HG03442 (cell line): ENCODE measurements around the gene MYO5B.

Experiments used
- ATAC-seq: cut with Tn5 transposase; IDR thresholded peaks from one replicate; pipeline ENCODE4 v1.9.1; 2021; ENCODE audit warnings: mild to moderate bottlenecking, moderate library complexity; ENCODE audit not compliant: unreplicated experiment

The MYO5B gene

DNA sequence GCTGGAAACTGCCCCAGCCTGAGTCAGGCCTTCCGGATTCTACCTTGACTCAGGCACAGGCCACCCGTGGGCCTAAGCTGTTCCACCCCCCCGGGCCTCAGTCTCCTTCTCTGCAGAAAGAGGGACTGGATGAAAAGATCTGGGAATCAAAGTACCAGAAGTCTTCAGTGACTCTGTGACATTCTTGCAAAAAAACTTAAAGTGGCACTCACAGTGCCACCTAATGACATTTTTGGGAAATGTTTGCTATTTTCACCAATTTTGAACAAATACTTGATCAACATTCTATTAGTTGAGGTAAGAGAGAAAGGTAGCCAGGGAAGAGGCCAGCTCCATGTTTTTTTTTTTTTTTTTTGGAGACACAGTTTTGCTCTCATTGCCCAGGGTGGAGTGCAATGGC is 333.3 kb downstream of the MYO5B start:
- no peak for ATAC-seq

GRCh38 chr18:49859725-49860124 is 335.2 kb downstream of the MYO5B start:
- no peak for ATAC-seq

- no peak for ATAC-seq
Observed at GRCh38 chr18:49859021-49859359, 336.0 kb downstream of the MYO5B start.

DNA sequence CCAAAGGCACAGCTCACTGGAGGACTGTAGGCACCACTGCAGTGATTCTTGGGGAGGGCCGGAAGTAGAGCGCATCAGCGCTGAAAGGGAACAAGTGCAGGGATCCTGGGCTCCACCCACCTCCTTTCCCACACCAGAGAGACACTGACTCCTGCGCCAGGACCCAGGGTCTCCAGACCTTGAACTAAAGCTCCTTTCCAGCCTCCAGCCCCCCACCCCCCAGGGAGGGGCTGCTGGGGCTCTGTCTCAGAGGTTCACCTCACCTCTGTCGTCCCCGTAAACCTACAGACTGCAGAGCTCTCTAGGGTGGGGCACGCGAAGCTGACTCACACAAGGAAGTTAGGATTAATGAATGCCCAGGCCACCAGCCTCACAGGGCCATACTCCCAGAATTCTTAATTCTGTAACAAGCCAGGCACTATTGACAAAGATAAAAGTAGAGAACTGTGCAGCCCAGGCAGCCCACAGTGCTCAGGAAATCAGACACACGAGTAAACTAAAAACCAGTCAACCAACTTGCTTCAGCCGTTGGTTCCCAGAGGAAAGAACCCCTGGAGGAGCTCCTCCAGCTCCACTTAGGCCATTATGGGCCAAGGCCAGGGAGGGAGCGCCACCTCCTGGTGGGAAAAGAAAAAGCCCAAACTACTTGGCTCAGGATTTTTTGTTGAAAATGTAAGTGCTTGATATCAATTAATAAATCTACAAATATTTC is 336.5 kb downstream of the MYO5B start:
- no peak for ATAC-seq

DNA sequence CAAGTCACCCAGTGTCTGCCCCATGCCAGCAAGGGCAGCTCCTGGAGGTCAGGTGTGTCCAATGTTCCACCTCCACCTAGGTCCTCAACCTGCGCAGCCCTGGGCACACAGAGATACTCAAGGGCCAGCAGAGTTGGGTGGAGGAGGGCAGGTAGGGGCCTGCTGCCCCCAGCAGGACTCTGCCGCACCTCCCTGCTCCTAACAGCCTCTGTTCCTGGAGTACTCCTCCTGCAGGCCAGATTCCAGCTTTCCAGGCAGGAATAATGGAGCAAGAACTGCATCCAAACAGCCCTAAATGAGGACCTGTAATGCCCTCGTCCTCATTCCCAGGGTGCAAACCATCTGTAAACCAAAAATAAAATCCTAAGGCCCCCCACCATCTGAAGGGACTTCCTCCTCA is 337.2 kb downstream of the MYO5B start:
- ATAC-seq, result no peak

- ATAC-seq, result no peak
Observed at GRCh38 chr18:49856496-49856895, 338.5 kb downstream of the MYO5B start.

DNA sequence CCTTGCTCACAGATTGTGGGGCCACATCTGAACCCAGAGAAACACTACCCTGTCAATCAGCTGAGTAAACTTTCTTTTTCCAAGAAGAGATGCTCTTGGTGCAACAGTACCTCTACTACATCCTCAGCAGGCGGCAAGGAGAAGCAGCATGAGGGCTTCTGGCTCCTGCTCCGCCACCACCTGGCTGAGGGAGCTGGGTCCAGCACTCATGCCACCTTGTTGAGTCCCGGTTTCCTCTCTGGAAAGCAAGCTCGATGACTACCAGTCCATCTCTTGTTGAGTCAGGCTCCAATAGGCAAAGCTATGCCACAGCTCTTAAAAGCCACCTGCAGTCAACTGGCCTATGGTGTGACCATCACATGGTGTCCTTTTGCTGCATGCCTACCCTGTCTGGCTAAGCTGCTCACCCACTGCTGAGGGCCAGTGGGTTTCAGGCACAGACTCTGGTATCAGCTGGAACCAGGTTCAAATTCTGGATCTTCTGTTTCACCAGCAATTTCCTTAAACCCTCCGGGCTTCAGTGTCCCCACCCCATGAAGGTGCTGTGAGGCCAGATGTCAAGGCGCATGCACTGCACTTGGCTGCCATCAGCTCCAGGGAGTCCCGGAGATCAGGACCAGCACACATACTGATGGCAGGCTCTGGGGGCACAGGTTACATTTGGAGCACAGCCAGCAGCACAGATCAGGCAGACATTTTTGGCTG is 339.1 kb downstream of the MYO5B start:
- ATAC-seq, result no peak

DNA sequence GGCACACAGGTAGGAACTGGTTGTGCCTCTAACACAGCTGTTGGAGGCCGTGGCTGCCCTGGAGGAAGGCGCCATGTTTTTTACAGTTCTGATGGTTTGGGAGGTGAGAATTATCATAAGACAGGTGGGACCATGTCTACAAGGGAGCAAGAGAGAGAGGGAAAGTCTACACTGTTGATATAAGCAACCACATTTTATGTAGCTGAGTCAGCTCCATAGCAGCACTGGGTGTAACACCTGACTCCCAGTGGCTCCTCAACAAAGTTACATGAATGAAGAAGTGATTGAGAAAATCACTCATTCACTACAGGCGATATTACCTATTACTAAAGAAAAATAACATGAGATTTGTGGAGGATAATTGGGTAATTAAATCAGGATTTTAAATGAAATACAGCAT is 340.3 kb downstream of the MYO5B start:
- ATAC-seq, result no peak

- no peak for ATAC-seq
Observed at GRCh38 chr18:49853436-49853835, 341.5 kb downstream of the MYO5B start.

- ATAC-seq, result no peak
Observed at GRCh38 chr18:49853011-49853410, 341.9 kb downstream of the MYO5B start.

DNA sequence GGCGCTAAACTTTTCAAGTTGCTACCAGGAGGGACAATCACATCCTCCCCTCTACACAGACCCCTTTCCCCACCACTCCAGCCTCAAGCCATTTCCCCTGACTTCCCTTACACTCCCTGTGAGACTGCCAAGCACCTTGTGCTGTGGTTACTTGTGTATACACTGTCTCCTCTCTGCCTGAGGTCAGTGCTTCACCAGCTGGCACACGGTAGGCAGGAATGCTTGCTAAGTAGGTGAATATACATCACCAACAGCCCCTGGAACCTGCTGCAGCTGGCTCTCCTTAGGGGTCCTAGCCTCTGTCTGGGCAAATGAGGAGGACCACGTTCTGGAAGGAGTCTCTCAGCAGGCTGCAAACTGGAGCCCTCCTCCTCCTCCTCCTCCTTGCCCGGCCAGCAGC is 343.3 kb downstream of the MYO5B start:
- ATAC-seq, result no peak

DNA sequence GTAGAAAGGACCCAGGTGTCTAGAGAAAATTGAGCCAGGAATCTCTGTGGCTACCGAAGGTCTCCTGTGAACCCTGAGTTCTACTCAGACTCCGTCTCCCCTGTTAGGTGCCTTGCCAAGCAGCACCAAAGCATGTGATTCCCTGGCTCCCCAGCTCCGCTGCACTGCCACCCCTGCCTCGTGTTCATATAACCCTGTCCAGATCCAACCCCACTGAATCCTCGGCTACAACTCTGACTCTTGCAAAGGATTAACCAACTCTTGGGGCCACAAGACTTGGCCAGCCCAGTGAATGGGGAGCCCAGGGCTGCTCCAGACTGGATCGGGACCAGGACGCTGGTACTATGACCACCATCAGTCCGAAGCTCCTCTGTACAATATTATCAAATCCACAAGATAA is 344.3 kb downstream of the MYO5B start:
- ATAC-seq, result no peak

DNA sequence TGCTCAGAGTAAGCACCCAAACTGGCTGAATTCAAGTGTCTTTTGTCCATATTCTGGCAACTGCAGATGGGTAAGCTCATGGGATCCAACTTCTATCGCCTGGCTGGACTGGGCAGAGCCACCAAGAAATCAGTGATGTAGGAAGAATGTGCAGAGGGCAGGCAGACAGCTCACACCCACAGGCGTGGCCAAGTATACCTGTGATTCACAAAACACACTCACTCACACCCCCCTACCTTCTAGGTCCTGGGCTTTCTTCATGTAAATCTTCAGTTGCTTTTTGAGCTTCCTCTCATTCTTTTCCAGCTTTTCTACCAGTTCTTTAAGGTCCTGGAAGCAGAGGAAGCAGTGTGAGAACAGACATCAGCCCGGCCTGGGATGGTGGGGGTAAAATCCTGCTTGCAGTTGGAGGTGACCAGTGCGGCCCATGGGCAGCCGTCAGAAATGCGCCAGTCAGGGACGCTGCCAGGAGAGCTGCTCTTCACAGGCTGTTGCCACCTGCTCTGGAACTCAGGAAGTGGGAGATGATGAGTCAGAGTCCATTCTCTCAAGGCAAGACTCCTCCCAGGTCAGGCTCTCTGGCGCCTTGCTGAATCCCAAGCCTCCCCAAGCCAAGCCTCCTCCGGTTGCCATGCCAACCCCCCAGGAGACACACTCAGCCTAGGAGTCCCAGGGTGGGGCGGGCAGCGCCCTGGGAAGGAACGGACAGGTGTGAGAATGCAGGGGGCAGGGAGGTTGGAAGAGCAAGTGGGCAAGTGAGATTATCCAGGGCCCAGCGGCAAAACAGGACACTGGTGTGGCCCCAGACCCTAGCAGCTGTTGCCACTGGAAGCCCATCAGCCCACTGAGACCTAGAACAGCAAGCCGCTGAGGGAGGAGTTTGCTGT is 345.4 kb downstream of the MYO5B start:
- ATAC-seq, result no peak

DNA sequence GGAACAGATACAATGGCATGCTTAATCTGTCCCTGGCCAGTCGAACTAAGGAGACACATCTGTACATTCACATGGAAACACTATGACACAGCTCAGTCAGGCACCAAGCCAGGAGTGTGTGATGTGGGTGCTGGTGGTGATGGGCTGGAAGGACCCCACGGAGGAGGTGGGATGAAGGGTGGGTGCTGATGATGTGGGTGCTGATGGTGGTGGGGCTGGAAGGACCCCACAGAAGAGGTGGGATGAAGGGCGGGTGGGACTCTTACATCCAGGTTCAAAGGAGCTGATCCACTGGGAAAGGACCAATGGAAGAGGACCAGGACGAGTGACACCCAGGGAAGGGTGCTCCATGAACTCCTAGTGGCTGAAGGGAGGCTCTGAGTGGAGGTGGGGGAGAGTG is 346.8 kb downstream of the MYO5B start:
- no peak for ATAC-seq

- no peak for ATAC-seq
Observed at GRCh38 chr18:49847524-49847923, 347.4 kb downstream of the MYO5B start.

DNA sequence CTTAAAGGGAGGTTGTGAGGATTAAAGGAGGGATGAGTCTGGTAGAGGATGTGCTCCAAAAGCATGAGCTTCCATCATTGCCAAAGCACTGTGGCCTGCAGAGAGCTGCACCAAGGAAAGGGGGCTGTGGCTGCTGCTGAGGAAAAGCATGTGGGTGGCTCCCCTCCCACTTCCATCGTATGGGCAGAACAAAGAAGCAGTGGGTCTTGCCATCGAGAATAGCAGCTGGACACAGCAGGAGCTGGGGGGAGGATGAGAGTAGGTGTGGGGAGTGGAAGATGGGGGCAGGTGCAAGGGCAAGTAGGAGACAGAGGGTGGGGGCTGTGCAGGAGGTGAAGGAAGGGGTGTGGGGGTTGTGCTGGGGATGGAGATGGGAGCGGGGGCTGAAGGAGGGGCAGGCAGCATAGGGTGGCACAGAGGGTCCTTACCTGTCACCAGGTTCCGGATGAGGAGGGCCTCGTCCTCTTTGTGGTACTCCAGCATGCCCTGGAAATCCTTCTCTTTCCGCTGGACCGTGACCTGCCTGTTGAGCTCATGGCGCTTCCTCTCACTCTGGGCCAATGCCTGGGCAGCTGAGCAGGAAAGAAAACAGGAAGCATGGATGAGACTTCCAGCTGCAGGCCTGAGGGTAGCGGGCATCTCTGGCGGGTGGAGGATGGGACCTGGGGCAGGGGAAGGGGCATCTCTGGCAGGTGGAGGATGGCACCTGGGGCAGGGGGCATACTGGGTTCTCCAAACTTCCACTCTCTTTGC is 348.1 kb downstream of the MYO5B start:
- ATAC-seq, result no peak

DNA sequence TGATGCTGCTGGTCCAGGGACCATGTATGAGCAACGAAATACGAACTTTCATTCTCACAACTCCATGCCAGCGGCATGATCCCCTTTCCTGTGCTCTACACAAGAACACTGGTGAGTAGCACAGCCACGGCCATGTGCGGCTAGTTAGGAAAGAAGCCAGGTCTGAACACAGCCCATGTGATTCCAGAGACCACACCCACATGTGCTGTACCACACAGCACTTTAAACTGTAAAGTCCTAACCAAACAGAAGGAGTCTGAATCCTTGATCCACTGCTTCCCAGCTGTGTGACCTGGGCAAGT is 348.6 kb downstream of the MYO5B start:
- ATAC-seq, result no peak

DNA sequence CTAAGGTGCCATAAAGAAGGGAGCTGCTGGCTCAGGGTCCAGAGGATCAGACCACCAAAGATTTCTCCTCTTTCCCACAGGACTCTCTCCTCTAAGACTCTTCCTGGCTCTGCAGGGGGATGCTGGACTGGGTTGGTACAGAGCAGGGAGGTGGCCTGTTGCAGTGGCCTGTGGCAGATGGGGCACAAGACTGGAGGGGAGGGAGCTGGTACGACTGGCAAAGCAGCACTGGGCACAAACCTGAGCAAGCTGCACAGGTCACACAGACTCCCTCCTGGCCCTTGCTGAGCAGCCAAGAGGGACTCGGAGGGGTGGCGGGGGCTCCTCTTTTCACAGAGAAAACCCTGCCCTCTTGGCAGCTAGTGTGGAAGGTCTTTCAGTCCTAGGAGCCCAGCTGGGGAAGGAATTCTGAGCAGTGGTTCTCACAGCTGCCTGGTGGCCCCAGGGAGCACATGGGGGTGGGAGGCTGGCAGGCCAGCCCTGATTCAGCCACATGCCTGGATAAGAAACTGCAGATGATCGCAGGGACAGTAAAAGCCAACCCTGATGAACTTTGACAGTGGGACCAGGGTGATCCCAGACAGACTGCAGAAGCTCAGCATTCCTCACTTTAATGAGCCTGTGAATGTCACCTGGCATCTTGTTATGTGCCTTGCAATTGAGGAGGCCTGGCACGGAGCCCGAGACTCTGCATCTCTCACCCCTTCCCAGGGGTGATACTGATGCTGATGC is 349.2 kb downstream of the MYO5B start:
- no peak for ATAC-seq

GRCh38 chr18:49844903-49845302 is 350.0 kb downstream of the MYO5B start:
- no peak for ATAC-seq

GRCh38 chr18:49843778-49844625 is 350.9 kb downstream of the MYO5B start:
- no peak for ATAC-seq
